Limb (tissue), 2 donors: ENCODE data around the gene EWSR1.

ENCODE experiments used
- DNase-seq, 2 donors: peaks; one replicate each; pipeline ENCODE4 v3.0.0-alpha.2; 2016; ENCODE audit errors: extremely low spot score in 2 of 2

Gene EWSR1

GRCh38 chr22:29315286-29316140, 47.4 kb downstream of the EWSR1 start, which contains the start of gene RASL10A:
RASL10A (minus strand) TSS chr22:29315697; CDS start chr22:29315246, 451 bp downstream.
- DNase-seq, result peak in 1 of 2 donors; percentile 75

- no peak for DNase-seq
Observed at GRCh38 chr22:29316141-29316828, 48.2 kb downstream of the EWSR1 start.

DNA sequence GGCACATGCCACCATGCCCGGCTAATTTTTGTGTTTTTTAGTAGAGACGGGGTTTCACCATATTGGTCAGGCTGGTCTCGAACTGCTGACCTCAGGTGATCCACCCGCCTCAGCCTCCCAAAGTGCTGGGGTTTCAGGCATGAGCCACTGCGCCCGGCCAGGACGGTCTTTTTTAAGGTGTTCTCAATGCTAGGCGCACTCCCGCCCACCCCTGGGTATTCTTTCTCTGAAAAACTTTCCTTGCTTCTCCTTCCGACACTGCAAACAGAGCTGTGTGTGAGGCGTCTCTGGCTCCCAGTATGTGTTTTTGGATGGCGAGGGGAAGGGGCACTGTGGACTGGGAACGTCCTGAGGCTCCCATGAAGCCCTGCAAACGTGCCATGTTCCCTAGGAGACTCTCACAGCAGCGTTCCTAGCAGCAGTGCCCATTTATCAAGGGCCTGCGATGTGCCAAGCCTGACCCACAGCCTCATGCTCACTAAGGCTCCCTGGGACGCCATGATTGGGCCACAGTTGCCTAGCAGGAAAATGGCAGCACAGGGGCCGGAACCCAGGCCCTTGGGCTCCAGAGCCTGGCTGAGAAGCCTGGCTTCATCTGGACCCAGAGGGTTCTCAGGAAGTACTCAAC, 49.9 kb downstream of the EWSR1 start:
- peak in 1 of 2 donors; percentile 25 for DNase-seq

DNA sequence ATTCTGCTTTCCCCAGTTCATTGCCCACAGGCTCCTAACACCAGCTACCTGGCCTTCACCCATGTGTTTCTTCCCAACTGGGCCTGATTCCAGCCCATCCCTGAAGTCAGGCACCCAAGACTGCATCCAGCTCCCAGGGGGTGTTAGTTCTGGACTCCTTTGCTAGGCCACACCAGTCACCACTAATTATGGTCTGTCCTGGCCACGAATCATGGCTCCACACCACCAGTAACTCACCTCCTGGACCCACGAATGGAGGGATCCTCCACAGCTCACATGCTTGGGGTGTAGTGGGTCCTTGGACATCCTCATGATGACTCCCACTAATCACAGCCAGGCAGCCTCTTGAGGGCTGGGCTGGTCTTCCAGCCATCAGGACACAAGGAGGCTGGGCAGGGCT, 51.0 kb downstream of the EWSR1 start:
- no peak for DNase-seq

- DNase-seq, result no peak
Observed at GRCh38 chr22:29320546-29320945, 52.5 kb downstream of the EWSR1 start.

GRCh38 chr22:29323641-29324040, 55.6 kb downstream of the EWSR1 start:
- no peak for DNase-seq

DNA sequence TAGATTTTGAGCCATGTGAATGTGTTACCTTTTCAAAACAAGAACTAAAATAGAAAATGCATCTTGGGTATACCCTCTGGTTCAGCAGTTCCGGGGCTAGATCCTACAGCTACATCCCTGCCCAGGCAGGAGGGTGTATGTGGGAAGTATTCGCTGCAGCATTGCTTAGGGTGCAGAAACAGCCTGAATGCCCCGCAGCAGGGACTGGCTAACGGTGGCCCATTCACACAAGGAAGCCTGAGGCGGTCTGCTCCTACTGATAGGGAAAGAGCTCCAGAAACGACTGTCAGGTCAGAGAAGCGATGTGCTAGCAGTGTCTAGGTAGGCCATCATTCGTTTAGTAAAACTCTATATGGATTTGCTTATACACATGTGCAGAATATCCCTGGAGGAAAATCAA, 57.3 kb downstream of the EWSR1 start:
- DNase-seq, result no peak

- no peak for DNase-seq
Observed at GRCh38 chr22:29325785-29326315, 57.8 kb downstream of the EWSR1 start.

- no peak for DNase-seq
Observed at GRCh38 chr22:29326481-29326880, 58.4 kb downstream of the EWSR1 start.

- no peak for DNase-seq
Observed at GRCh38 chr22:29327089-29327764, 59.2 kb downstream of the EWSR1 start.

DNA sequence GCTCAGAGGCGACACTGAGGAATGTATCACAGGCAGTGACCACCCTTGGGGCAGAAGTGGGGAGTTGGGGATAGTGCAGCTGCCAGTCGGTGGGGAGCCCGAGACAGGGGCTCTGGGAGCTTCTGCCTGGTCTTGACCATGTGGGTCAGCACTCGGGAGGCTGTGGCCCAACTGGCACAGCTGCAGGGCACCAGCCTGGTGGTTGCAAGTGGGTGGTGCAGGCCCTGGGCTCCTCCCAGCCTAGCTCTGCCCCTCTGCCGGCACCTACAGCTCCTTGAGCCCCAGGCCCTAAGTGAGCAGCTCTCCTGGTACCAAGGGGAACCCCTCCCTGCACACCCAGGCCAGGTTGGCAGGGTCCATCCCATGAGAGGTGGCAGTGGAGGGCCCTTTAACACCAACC, 60.0 kb downstream of the EWSR1 start:
- DNase-seq, result no peak

DNA sequence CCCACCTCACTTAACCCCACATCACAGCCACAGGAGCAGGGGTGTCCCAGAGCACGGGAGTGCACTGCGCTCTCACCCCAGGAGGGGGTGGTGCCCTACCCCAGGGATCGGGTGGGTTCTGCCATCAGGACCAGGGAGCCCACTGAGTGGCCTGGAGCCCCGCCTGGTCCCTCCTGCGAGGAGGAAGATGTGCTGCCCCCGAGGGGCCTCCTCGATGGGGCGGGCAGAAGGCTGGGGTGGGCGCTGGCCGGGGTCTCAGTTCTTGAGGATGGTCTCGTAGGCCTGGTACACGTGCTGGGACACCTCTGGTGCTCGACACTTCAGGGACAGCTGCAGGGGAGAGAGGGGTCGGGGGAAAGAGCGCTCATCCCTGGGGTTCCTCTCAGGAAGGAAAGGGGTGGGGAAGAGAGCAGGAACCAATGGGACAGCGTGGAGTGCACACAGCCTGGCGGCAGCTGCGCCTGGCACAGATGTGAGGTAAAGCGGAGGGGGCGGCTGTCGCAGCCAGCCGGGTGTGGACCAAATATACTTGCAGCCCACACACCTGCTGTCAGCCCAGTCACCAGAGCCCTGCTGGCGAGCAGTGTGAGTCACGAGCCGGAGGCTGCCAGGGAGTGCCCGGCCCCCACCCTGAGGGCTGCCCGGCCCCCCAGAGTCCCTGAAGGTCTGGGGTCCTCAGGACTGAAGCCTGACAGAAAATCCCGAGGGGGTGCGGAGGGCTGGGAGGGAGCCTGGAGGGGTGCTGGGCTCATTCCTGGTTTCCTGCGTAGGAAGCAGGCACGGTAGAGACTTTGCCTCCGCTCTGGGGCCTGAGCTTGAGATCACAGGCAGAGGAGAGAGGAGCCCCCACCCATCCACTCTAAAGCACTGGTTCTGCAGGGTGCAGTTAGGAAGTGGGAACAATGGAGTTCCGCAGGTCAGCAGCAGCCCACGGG, 60.8 kb downstream of the EWSR1 start:
- peak in 1 of 2 donors; percentile 48 for DNase-seq

DNA sequence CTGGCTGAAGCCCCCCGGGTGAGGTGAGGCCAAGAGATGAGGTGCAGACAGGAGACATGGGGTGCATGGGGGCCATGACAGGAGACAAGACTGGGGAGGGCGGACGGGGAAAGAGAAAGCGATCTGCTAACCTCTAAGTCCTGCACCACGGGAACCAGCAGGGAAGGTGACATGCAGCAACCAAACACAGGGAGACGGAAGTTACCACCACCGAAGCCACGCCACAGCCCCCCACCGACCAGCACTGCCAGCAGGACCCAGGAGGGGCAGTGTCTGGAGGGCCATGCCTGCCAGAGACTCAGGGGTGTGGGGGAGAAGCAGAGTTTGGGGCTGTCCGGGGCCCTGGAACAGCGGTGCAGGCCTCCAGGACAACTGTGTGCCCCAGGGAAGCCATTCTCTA, 61.5 kb downstream of the EWSR1 start:
- DNase-seq, result no peak

DNA sequence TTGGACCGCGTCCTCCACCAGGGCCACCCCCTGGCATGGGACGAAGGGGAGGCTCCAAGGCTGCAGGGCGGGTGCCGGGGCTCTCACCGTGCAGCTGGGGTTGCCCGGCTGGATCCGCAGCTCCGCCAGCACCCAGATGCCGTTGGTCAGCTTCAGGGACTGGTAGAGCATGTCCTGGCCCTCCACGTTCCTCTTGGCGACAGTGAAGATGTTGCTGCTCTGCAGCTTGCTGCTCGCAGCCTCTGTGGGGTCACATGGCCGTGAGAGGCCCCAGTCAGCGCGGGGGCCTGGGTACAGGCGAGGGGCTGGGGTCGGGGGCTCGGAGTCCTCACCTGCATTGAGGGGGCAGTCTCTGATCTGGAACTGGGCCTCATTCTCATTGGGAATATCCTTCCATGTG, 62.2 kb downstream of the EWSR1 start:
- DNase-seq, result no peak

- DNase-seq, result no peak
Observed at GRCh38 chr22:29330753-29331152, 62.7 kb downstream of the EWSR1 start.

DNA sequence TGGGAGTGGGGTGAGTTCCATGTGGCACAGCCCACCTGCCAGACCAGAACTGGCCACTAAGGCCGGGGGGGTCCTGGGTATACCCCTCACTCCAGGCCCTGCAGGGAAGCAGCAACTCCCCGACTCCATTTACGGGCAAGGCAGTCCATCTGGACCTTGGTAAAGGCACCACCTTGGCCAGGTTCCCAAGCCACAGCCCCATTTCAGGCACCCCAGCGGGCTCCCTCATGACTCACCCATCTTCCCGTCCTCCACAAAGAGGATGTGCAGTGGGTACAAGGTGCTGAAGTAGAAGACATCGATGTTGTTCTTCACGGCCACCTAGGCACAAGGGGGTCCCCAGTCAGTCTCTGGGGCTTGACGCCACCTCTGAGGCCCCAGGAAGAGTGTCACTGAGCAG, 63.1 kb downstream of the EWSR1 start:
- DNase-seq, result no peak

- no peak for DNase-seq
Observed at GRCh38 chr22:29331658-29332300, 63.7 kb downstream of the EWSR1 start.

- no peak for DNase-seq
Observed at GRCh38 chr22:29332886-29333496, 64.9 kb downstream of the EWSR1 start.

DNA sequence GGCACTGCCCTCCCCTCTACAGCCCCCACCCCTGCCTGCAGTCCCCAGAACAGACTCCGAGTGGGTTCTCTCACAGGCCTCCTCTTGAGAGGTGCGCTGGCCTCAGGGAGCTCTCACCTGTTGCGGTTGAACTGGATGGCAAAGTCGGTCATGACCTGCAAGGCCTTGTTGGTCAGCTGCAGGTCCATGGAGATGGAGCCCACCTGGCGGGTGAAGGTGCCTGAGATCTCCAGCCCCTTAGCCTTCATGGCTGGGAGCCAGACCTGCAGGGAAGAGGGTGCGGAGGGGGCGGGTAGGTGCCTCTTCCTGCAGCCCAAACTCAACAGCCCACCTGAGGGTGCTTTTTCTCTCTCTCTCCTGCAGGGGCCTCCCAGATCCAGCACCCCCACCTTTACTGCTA, 66.1 kb downstream of the EWSR1 start:
- DNase-seq, result no peak
